ENCODE measurements around the gene PCSK5. TPM values are rescaled to one million over a fixed set of nuclear protein-coding genes. Genes with fewer than 3 reads are reported as not detected.

Gene PCSK5
- total RNA-seq, 1 experiment from 2014 or later = 0.17 TPM

GRCh38 chr9:76082057-76082456 is 191.6 kb downstream of the PCSK5 start:
- ChIA-PET POLR2A (ENCODE audit: low non-redundant PET) (no interaction called here), CTCF (no interaction called here)
- Histone ChIP-seq H3K4me3 (ENCODE audit: low read depth, low read length, poor library complexity, severe bottlenecking) (no peak overlapping the region), H3K27ac (ENCODE audit: low read depth, low read length, poor library complexity, severe bottlenecking) (no peak overlapping the region), H3K36me3 (ENCODE audit: insufficient read depth, low read length, poor library complexity, severe bottlenecking) (no peaks in the 10 kb centered on the region), H3K27me3 (replicated peaks; ENCODE audit: insufficient read depth, low read depth, low read length, poor library complexity) (peaks cover 15% of the 10 kb centered on the region), H3K9me3 (ENCODE audit: low read depth, low read length, poor library complexity, severe bottlenecking) (peaks cover 6% of the 10 kb centered on the region), H3K4me1 (ENCODE audit: insufficient read depth, low read length, poor library complexity, severe bottlenecking) (no peaks in the 10 kb centered on the region)
- intact Hi-C loops (cut with micrococcal nuclease; ENCODE audit: unreplicated experiment) = no loop called here
- no TSS peak for BruUV-seq (replicated peaks)
- DNase-seq (ENCODE audit: low spot score) = no peak
- TF ChIP-seq EZH2 (IDR thresholded peaks at IDR 0.05; ENCODE audit: borderline replicate concordance, low read depth, low read length, poor library complexity, severe bottlenecking) (no peak), CTCF (conservative IDR thresholded peaks at IDR 0.05; ENCODE audit: low read depth, low read length) (no peak)

- Histone ChIP-seq H3K36me3 (ENCODE audit: insufficient read depth, low read length, poor library complexity, severe bottlenecking) (no peaks in the 10 kb centered on the region), H3K27ac (ENCODE audit: low read depth, low read length, poor library complexity, severe bottlenecking) (no peak overlapping the region), H3K9me3 (ENCODE audit: low read depth, low read length, poor library complexity, severe bottlenecking) (no peaks in the 10 kb centered on the region), H3K4me3 (ENCODE audit: low read depth, low read length, poor library complexity, severe bottlenecking) (no peak overlapping the region), H3K27me3 (replicated peaks; ENCODE audit: insufficient read depth, low read depth, low read length, poor library complexity) (peaks cover 47% of the 10 kb centered on the region), H3K4me1 (ENCODE audit: insufficient read depth, low read length, poor library complexity, severe bottlenecking) (no peaks in the 10 kb centered on the region)
- no TSS peak for BruUV-seq (replicated peaks)
- TF ChIP-seq EZH2 (IDR thresholded peaks at IDR 0.05; ENCODE audit: borderline replicate concordance, low read depth, low read length, poor library complexity, severe bottlenecking) = no peak
- no peak for TF ChIP-seq CTCF (conservative IDR thresholded peaks at IDR 0.05; ENCODE audit: low read depth, low read length)
- intact Hi-C loops (cut with micrococcal nuclease; ENCODE audit: unreplicated experiment) = no loop called here
- CTCF ChIA-PET = no interaction called here
- POLR2A ChIA-PET (ENCODE audit: low non-redundant PET) = no interaction called here
- no peak for DNase-seq (ENCODE audit: low spot score)
These were observed 195.1 kb downstream of the PCSK5 start for GRCh38 chr9:76085596-76085995.

GRCh38 chr9:76086539-76086938 is 196.1 kb downstream of the PCSK5 start:
- Histone ChIP-seq H3K4me1 (ENCODE audit: insufficient read depth, low read length, poor library complexity, severe bottlenecking) (no peaks in the 10 kb centered on the region), H3K27me3 (replicated peaks; ENCODE audit: insufficient read depth, low read depth, low read length, poor library complexity) (peaks cover 47% of the 10 kb centered on the region), H3K27ac (ENCODE audit: low read depth, low read length, poor library complexity, severe bottlenecking) (no peak overlapping the region), H3K36me3 (ENCODE audit: insufficient read depth, low read length, poor library complexity, severe bottlenecking) (no peaks in the 10 kb centered on the region), H3K9me3 (ENCODE audit: low read depth, low read length, poor library complexity, severe bottlenecking) (no peaks in the 10 kb centered on the region), H3K4me3 (ENCODE audit: low read depth, low read length, poor library complexity, severe bottlenecking) (no peak overlapping the region)
- no TSS peak for BruUV-seq (replicated peaks)
- TF ChIP-seq EZH2 (IDR thresholded peaks at IDR 0.05; ENCODE audit: borderline replicate concordance, low read depth, low read length, poor library complexity, severe bottlenecking) = no peak
- no peak for TF ChIP-seq CTCF (conservative IDR thresholded peaks at IDR 0.05; ENCODE audit: low read depth, low read length)
- ChIA-PET CTCF (no interaction called here), POLR2A (ENCODE audit: low non-redundant PET) (no interaction called here)
- DNase-seq (ENCODE audit: low spot score) = no peak
- intact Hi-C loops (cut with micrococcal nuclease; ENCODE audit: unreplicated experiment) = no loop called here

All from A673 (cell line).